AG10803 (cell line): ENCODE measurements around the gene IQCC.
A peak's percentile ranks its signal among the peaks of the same experiment; 100 is the strongest.

Source experiments
- DNase-seq: peaks from one replicate; pipeline ENCODE4 v3.0.0; 2010; ENCODE audit warnings: low read depth
- H3K4me3 ChIP-seq: 2 replicates; pipeline ENCODE4 v1.5.1; 2011; ENCODE audit warnings: mild to moderate bottlenecking, low read length, control low read depth
- CTCF ChIP-seq: conservative IDR thresholded peaks from 2 replicates; pipeline ENCODE4 v1.5.1; 2011; ENCODE audit warnings: mild to moderate bottlenecking, low read length, control low read depth, inconsistent platforms

IQCC gene

GRCh38 chr1:32241001-32241763, 35.7 kb downstream of the IQCC start:
- peak; percentile 16 for TF ChIP-seq CTCF
- H3K4me3 ChIP-seq, result peak overlapping the region; percentile 79
- DNase-seq, result peak; percentile 54

- TF ChIP-seq CTCF, result no peak
Measured at GRCh38 chr1:32242341-32242851, 36.9 kb downstream of the IQCC start.

GRCh38 chr1:32246888-32247273, 41.4 kb downstream of the IQCC start, which contains the start of gene FAM167B:
FAM167B (plus strand) TSS chr1:32247222; CDS start chr1:32247422, 200 bp downstream.
- no peak within 1 kb of the TSS for H3K4me3 ChIP-seq
- DNase-seq, result peak; percentile 94
- peak; percentile 7; the same call in 1 of the 2 replicates for TF ChIP-seq CTCF

More at GRCh38 chr1:32242341-32242851, 36.9 kb downstream of the IQCC start:
- H3K4me3 ChIP-seq, result peak overlapping the region; percentile 31
- DNase-seq, result peak; percentile 32

GRCh38 chr1:32247452-32247851, 42.0 kb downstream of the IQCC start:
- no peak for TF ChIP-seq CTCF
- DNase-seq, result no peak
- H3K4me3 ChIP-seq, result no peak overlapping the region

GRCh38 chr1:32247983-32248889, 42.8 kb downstream of the IQCC start:
- peak; percentile 65 for TF ChIP-seq CTCF
- H3K4me3 ChIP-seq, result no peak overlapping the region
- peak; percentile 57 for DNase-seq

DNA sequence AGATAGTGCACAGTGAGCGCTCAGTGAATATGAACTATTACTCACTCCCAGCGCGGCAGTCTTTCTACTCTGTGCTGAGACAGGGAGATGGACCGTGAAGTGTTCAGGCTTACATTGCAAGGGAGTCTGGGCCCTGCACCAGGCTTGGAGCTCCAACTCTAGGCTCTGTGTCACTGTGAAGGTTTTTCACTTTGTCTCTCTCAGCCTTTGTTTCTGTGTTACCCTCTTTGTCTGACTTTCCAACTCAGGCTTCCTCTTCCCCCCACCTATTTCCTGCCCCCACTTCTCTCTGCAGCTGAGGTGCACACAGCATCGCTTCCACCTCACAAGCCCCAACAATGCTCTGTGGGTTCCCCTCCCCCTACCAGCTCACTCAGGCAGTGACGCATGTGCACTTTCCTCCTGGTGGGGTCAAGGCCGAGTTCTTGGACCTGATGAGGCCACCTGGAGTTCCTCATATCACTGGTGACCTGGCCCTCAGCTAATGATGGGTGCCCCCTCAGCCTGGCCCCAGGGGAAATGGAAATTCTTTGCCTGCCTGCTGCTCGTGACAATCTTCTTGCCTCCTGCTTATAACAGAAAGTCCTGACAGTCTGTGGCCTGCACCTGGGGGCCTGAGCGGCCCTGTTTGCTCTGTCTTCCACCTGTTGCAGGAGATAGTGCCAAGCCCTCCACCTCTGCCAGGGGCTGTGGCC, 44.5 kb downstream of the IQCC start:
- no peak for DNase-seq
- no peak for TF ChIP-seq CTCF
- H3K4me3 ChIP-seq, result no peak overlapping the region
